HG03378 (cell line): ENCODE results near the gene GLB1L3.

ENCODE experiments used
- ATAC-seq: cut with Tn5 transposase; IDR thresholded peaks from one replicate; pipeline ENCODE4 v1.9.1; 2021; ENCODE audit warnings: mild to moderate bottlenecking, moderate library complexity; ENCODE audit not compliant: unreplicated experiment

The GLB1L3 gene

DNA sequence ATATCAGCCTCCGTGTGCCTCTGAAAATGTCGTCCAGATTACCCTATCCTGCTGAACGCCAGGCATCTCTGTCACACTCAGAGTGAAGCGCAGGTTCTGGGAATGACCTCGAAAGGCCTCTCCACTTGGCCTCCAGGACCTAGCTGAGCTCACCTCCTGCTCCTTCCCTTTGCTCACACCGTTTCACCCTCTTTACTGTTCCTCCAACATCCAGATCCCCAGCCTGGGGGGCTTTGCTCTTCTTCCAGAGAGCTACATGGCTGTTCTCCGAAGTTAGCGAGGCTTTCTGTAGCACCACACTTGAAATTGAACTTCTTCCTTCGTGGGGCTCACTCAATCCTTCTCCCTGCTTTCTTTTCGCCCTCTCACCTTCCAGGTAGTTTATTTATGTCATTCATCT lies 83.5 kb downstream of the GLB1L3 start:
- no peak for ATAC-seq

DNA sequence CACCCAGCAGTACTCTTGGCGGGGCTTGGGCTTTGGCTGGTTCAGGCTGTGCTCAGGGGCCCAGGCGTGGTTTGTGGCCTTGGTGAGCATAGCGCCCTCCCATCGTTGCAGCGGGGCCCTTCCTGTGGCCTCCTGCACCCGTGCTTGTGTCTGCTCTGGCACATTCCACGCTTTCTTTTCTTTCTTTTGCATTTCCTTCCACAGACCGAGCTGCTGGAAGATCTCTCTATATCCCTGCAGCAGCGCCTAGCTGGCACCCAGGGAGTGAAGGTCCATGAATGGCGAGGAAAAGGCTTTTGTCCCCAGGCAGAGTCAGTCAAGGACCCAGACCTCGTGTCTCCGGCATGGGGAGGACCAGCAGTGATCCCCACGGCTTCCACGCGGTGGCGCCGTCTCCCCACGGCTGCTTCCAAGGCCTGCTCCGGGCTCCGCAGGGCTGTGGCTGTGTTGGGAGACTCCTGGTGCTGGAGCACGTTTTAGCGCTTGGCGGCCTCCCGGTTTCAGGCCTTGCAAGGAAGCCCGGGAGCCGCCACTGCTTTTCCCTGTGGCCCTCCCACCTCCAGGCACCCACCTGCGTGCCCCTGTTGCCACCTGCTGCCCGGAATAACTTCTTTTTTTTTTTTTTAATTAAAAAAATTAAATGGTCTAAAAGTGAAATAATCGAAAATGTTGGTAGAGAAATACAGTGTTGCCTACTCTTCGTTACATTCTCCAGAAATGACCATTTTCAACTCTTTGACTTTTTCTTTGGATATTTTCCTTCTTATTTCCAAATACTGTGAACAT lies 84.1 kb downstream of the GLB1L3 start:
- ATAC-seq: peak; percentile 82

DNA sequence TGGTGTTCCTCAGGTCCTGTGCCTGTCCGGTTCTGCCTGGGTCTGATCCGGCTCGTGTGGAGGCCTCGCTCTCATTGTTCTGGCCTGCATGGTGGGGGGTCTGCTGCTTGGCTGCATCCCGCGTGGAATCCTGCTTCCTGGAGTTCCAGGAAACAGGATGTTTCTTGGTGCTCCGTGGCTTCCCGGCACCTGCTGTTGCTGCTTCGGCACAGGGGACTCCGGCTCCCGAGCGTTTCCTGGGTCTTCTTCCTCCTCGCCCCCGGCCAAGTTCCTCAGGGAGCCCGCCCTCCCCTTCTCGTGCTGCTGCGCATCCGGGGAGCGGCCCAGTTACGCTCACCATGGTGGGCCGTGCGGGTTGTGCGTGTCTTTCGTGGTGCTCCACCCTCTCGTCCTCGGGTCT lies 85.5 kb downstream of the GLB1L3 start:
- ATAC-seq: no peak

DNA sequence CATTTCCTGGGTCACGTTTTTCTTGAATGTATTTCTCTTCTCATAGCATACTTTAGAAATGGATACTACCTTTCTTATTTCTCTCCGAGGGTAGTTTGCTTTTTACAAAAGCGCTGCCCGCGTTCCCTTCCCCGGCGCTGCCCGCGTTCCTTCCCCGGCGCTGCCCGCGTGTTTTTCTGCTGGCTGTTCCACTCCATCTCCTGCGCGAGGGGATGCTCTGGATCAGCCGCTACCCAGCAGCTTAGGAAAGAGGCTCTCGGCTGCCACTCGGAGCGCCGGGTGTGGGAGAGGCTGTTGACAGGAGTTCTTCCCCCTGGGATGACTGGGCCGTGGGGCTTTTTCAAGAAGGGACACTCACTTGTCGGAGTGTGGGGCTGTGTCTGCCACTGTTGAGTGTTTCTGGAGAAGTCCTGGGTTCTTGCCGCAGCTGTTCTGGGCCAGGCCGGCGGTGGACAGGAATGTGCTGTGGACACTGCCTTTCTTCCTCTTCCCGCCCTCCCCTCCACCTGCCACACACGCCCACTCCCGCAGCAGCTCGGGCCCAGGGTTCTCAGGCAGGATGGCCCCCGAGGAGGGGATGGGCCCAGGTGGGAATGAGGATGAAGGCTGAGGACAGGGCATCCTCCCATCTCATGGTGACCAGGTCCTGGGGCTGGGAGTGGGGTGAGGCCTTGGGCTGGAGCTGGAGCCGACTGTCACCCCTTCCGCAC lies 86.2 kb downstream of the GLB1L3 start:
- no peak for ATAC-seq

DNA sequence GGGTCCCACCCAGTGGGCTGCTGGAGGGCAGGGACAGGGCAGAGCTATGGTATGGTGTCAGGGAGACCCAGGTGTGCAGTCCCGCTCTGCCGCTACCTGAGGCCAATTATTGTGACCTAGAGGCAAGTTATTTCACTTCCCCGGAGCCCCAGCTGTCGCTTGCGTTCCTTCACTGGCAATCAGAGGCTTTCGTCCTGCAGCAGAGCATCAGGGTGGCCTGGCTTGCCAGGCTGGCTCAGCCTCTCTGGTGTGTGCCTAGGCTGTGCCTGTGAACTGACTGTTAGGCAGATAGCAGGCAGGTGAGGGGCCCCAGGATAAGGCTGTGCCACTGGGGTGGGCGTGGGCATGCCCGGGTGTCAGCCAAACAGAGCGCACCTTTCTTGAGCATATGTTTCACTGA lies 87.0 kb downstream of the GLB1L3 start:
- no peak for ATAC-seq

DNA sequence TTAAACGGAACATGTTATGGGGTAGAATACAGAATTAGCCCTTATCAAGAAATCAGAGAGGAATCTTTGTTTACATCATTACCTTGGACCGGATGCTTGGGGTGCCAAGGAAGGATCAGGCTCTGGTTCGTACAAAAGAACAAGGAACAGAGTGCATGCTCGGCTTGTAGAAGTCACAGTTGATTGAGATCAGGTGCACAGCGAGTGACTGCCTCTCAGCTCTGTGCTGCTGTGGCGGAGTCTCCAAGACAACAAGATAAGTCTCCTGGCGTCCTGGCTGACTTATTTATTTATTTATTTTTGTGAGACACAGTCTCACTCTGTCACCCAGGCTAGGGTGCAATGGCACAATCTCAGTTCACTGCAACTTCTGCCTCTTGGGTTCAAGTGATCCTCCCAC lies 87.4 kb downstream of the GLB1L3 start:
- no peak for ATAC-seq

DNA sequence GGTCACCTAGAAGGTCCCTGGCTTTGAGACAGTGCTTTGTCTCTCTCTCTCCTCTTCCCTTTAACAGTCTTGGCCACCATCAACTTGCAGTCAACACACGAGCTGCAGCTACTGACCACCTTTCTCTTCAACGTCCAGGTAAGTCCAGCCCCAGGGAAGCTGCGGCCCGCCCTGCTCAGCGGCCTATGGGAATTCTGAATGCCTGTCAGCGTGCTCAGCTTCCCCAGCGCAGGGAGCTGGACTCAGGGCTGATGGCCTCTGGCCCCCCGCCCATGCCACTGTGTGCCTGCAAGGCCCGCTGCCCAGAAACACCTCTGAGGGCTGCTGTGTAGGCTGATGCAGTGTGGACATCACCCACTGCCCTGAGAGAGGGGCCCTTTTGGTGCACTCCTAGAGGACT lies 88.1 kb downstream of the GLB1L3 start:
- ATAC-seq: no peak

DNA sequence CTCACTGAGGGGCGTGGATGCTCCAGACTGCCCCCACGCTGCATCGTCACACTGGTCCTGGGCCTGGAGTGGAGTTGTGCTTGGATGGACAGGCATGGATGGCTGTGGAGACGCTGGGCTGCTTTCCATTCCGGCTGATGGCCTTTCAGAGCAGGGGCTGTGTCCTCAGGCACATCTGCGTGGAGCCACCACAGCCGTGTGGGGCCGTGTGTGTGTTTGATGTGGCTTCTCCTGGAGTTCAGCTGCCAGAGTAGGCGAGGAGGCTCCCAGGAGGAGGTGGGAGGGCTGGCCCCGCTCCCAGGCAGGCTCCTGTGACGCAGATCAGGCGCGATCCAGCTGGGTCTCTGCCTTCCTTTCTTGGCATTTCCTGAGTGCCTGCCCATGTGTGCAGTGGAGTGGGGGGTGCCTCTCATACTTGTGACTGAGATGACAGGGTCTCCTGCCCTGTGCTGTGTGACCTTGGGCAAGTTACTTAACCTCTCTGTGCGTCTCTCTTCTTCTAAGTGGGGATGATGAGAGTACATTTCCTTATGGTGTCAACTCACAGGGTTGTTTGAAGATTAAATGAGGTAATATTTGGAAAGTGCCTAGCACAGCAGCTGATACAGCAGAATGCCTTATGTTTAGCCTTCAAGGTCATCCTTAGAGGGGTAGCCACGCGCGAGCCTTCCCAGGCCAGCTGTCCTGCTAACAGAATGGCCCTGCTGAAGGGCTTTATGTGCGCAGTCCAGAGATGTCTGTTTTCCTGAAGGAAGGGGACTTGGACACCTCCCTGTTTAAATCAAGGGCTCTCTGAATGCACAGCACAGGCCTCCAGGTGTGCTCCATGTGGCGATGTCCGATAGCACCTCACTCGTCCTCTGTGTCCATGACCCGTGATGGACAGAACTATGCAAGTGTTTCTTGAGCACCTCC lies 89.1 kb downstream of the GLB1L3 start:
- ATAC-seq: no peak

DNA sequence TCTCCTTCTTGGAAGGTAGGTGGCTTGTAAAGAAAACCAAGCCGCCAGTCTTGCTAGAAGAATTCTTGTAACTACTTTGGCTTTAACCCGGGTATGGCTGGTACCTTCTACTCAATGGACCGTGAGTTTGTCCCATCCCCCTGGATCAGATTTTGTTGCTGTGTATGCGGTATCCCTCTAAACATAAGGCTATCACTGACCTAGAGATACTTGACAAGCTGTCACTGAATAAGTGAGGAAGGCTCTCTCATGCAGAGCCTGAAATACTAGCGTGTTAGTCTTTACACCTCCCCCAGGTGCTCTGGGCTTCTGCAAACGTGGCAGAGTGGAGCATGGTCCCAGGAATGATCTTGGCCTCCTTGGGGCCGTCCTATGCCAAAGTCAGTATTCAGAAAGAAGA lies 90.1 kb downstream of the GLB1L3 start:
- ATAC-seq: no peak

DNA sequence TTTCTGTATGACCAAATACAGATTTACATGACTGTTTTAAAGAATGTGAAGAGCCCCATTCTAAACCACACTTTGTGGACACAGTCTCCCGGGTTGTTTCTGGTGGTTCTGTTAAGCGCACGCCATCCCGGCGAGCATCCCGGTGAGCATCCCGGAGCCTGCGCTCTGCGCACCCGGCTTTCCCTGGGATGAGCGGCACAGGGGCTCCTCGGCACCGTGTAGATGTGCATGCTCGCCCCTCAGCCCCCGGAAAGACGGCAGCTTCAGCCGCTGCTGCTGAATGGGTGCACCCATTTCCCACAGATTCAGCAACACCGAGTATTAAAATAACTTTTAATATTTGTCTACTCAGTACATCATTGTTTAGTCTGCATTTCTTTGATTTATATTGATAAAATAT lies 91.6 kb downstream of the GLB1L3 start:
- no peak for ATAC-seq
